GM19035 (cell line): Measurements from ENCODE around the gene TNS4.

ENCODE experiments used
- ATAC-seq: cut with Tn5 transposase; IDR thresholded peaks from one replicate; pipeline ENCODE4 v1.9.1; 2021; ENCODE audit not compliant: unreplicated experiment

TNS4 gene

DNA sequence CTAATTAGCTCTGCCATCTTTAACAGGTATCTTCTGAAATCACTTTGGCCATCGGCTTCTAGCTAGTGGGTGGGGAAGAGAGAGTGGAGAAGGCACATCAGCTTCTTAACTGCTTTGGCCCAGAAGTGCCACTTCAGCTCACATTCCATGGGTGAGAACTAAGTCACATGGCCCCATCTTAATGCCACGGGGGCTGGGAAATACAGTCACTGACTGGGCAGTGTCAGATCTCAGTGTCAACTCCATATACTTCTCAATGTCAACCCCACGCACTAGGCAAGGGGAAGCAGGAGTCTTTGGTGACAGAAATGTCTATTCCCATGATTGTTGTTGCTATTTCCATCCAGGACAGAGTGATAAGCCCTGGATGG, 34.5 kb upstream of the TNS4 start:
- ATAC-seq = no peak

DNA sequence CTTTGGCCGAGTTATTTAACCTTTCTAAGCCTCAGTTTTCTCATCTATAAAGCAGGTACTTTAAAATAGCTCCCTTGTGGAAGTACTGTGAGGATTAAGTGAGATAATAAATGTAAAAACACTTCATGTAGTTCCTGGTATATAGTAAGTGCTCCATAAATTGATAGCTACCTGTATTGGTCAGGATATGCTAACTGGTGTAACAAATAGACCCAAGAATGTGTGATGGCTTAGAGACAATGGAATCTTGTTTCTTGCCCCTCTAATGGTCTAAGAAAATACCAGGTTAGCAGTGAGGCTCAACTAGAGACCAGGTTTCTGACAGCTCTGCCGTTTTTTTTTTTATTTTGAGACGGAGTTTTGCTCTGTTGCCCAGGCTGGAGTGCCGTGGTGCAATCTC, 34.0 kb upstream of the TNS4 start:
- ATAC-seq = no peak

DNA sequence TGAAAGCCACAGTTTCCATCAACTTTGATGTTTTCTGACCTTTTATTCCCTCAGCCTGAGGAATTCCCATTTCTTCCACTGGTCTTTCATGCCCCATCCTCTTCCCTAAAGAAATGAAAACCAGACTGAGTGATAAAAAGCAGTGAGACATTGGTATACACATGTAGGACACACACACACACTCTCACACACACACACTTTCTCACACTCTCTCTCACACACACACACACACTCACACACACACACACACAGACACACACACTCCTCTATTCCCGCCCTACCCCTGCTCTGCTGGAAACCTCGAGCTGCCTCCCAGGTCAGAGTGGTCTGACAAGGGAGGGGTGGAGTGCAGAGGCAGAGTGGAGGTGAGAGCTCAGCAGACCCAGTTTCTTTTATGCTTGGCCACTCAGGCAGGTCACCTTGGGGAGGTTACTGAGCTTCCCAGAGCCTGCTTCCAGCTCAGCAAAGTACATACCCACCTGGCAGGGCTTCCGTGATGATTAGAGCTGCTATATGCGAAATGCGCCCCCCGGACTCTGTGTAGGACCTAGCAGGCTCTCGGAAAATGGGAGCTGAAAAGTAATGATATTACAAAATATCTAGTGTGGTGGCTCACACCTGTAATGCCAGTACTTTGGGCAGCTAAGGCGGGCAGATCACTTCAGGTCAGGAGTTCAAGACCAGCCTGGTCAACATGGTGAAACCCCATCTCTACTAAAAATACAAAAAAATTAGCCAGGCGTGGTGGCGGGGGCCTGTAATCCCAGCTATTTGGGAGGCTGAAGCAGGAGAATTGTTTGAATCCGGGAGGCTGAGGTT, 33.2 kb upstream of the TNS4 start:
- no peak for ATAC-seq

DNA sequence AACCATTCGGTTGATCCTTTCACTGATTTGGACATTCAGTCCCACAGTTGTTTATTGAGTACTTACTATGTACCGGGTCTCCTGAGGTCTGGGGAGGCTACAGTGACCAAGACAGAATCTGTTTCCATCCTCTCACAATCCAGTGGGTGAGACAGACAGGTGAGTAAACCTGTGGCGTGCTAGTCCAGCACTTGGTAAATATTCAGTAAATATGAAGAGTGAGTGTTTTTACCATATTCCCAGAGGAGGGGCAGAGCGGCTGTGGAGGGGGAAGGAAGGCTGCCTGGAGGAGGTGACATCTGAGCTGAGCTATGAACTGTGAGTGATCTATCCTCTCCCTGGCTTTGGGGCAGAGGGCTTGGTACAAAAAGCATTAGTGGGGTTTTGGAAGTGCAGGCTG, 32.5 kb upstream of the TNS4 start:
- no peak for ATAC-seq

DNA sequence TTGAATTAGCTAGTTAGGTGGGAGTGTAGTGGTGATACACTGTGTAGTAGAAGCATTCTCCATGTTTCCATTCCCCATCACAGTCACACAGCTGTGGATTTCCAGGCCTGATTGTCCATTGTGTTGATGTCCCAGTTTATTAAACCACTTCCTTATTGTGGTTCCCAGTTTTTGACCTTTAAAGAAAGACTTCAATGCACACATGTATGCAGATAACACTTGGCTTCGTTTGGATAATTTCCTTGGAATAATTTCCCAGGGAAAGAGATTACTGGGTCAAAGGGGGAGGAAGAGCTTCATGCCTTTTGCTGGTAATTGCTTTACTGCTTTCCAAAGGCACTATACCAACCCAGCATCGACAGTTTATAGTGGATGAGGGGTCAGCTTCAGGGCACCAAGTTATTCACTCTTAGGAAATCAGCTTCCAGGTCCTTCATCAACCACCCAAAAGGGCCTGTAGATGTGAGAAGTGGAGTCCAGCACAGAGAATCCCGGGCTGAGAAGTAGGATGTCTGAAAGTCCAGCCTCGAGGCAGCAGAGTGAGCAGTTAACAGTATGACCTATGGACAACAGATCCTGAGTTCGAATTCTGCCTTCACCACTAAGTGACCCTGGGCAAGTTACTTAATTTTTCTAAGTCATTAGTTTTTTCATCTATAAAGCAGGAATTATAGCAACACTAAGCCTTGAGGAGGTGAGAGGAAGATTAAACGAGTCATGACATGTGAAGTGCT, 31.3 kb upstream of the TNS4 start:
- no peak for ATAC-seq

DNA sequence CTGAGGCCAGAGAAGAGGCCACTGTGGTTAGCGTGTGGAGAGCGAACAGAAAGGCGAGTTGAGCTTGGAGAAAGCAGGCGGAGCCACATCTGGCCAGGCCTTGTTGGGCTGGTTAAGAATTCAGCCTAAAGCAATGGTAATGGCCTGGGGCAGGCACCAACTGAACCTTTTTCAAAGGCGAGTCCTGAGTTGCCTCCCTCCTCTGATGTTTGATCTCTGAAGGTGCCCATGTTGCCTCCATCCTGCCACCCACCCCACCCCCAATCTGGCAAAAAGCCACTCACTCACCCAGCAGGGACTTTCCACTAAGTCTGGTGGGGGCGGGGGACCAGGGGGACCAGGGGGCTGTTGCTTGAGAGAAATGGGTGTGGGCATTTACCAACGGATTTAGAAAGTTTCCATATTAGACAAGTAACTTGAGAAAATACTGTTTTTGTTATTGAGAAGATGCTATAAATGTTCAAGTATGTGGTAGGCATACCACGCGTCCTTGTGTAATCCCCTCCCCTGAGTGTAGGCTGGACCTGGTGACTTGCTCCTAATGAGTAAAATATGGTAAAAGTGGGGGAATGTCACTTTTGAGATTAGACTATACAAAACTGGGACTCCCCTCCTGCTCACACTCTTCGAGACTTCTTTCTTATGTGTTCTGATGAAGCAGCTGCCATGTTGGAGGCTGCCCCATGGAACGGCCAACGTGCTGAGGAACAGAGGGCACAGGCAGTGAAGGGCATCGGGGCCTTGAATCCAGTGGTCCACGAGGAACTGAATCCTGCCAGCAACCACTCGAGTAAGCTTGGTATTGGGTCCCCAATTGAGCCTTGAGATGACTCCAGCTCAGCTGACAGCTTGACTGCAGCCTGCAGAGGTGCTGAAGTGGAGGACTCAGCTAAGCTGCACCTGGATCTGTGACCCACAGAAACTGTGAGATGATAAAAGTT, 29.9 kb upstream of the TNS4 start:
- ATAC-seq = no peak

DNA sequence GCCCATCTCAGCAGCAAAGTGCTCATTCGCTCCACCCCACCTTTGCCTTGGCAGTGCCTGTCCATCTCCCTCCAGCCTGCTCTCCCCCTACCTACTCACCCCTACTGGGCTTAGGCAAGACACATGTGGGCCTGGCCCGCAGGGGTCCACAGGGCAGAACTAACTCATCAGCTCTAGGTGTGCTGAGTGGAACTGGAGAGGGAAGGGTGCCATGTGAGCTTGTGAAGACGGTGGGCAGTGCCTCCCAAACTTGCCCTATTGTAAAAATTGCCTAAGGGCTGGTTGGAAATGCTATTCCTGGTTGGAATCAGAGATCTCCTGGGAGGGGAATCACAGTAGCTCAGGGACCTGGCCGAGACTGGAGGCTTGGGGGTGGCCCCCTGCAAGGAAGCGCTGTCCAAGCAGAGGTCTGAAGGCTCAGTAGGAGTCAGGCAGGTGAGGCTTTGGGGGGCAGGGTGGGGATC, 29.1 kb upstream of the TNS4 start:
- ATAC-seq = no peak

DNA sequence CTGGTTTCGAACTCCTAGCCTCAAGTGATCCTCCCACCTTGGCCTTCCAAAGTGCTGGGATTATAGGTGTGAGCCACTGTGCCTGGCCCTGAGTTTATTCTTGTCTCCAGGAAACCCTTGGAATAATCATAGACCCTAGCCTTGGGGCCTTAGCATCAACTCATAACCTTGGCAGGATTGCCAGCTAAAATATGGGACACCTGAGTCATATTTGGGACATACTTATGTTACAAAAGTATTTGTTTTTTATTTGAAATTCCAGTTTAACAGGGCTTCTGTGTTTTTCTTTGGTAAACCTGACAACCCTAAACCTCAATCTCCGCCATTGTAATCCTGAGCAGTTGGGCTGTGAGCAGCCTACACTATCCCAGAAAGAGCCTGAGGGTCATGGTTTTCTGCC, 28.6 kb upstream of the TNS4 start:
- ATAC-seq = no peak

DNA sequence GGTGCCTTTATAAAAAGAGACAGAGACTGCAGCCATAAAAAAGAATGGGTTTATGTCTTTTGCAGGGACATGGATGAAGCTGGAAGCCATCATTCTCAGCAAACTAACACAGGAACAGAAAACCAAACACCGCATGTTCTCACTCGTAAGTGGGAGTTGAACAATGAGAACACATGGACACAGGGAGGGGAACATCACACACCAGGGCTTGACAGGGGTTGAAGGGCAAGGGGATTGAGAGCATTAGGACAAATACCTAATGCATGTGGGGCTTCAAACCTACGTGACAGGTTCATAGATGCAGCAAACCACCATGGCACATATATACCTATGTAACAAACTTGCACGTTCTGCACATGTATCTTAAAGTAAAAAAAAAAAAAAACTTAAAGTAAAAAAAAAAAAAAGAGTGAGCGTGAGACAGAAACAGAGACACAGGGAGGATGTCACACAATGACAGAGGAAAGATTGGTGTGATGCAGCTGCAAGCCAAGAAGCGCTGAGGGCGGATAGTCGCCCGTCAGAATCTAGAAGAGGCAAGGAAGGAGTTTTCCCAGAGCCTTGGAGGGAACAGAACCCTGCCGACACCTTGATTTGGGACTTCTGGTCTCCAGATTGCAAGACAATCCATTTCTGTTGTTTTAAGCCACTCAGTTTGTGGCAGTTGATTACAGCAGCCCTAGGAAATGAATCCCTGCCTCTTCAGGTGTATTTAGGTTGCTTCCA, 27.4 kb upstream of the TNS4 start:
- ATAC-seq = no peak

DNA sequence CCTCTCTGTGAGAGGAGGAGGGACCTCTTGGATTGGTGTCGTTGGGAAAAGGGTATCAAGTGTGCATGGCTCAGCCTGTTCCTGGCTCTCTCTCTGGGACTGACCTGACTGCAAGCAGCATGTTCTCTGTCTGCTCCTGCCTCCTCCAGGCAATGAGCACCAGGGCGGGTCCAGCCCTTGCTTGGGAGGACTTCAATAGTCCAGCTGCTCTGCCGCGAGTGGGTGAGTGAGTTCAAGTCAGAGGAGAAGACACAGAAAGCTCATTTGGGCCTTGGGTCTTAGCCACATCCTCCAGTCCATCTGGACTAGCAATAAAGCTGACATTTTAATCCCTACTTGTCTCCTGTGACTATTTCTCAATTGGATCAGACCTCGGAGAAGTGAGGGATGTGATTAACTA, 25.2 kb upstream of the TNS4 start:
- ATAC-seq = no peak

DNA sequence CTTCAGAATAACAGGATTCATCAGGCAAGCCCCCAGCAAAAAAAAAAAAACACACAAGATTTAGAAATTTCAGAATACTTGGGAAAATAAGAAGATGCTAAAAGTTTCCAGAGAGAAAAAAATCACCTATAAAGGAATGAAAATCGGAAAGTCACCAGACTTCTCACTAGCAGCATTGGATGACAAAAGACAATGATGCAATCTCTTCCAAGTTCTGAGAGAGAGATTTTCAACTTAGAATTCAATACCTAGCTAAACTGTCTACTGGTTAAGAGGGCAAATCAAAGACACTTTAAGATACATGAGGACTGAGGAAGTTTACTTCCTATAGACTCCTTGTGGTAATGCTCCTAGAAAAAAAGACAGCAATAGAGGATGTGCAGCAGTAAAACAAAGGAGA, 23.9 kb upstream of the TNS4 start:
- no peak for ATAC-seq

DNA sequence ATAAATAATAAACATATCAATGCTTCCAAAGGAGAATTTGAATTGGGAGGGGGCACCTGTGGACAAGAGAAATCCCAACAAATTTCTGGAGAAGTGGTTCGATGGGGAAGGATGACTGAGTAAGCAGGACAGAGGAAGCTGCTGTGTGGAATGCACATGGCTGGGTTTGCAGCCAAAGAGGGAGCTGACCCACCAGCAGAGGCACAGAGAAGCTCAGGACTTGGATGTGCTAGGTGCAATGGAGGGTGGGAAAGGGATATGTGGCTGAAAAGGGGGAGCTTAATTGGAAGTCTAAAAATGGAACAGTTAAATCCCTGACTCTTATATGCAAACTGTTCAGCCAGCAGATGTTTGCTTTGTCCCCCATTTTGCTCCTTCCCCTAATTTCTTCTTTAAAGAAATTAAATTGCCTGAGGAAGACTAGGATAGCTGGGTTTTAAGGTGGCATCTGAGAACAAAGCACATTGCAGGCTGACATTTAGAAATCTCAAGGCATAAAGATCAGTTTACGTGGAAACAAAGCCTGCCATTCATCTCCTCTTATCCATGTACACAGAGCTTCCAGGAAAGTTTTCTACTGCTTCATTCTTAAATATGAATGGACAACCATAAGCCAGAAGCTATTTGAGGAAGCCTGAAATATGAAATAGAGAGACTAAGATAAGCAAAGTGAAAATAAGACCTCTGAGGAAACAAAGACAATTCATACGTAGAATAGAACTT, 23.0 kb upstream of the TNS4 start:
- no peak for ATAC-seq

DNA sequence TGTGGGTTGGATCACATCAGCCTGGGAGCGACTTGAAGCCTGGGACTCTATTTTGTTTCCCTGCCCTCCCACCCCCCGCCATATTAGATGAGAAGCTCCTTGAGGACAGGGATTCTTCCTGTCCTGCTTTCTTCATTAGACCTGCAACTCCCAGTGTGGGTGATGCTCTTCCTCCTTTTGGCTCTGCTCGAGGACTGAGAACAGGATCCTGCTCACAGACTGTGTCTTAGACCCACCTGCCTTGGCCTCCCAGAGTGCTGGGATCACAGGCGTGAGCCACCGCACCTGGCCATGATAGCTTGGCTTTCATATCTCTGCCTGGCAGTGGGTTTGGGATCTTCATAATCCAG, 21.5 kb upstream of the TNS4 start:
- no peak for ATAC-seq

DNA sequence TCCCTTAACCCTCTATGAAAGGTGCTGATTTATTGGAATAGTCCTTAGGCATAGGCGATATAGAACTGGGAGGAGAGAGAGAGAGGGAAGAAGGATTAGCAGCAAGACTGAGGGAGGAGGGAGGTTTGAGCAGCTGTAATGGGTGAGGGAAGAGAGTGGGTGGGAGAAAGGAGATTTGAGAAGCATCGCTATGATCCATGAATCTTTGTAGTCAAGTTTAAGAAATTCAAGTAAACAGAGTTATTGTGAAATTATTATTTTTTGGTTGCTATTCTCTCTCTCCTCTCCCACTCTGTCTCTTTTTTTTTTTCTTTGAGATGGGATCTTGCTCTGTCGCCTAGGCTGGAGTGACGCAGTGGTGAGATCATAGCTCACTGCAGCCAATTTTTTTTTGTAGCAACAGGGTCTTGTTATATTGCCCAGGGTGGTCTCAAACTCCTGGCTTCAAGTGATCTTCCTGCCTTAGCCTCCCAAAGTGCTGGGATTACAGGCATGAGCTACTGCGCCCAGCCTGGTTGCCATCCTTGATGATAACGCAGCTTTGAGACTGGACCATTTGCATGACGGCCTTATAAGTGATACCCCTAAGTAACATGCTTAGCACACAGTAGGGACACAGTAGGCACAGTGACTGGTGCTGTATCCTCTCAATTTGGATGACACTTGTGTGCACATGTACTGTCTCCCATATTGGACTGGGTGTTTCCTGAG, 21.0 kb upstream of the TNS4 start:
- no peak for ATAC-seq

DNA sequence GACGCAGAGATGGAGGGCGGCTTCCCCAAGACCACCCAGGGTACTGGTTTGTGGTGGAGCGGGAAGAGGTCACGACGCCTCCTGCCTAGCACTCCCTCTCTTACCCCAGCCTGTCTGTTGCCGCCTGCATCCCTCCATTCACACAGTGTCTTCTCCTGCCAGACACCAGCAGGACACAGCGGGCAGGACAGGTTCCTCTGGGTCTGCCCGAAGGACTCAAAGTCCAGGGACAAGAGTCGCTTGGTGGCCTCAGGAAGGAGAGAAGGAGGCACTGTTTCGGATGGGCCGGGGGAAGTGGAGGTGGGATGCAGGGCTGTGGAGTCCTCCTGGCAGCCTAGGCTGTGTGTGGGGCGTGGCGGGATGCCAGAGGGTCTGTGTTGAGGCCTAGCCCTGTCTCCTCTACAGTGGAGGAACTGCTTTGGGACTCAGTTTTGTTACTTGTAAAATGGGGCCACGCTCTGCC, 19.6 kb upstream of the TNS4 start:
- no peak for ATAC-seq

DNA sequence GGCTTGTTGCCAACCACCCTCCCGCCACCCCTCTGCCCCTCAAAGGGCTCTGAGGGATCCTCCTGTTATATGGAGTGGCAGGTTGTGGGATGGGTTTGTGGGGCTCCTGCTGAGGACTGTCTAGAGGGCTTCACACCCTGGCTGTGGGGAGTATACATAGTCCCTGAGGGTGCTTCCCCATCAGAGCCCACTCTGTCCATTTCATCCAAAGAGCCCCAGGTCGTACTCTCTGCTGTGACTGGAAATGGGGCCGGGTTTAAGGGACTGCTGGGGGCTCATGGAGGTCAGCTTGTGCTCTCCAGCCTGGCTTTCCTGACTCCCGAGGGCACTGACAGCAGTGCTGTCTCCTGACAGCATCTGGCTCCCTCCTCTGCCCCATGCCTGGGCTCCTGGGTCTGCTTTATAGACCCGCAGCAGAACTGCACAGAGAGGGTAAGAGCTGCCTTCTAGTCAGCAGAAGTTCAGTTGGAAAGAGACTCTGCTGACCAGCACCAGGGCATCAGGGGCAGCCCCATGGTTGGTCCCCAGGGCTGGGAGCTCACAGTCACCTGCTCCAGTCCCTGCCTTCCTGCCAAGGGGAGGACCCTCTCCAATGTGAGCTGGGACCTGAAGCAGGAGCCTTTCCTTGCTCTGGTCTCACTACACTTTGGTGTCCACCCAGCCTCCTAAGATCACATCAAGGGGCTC, 17.8 kb upstream of the TNS4 start:
- ATAC-seq = no peak

DNA sequence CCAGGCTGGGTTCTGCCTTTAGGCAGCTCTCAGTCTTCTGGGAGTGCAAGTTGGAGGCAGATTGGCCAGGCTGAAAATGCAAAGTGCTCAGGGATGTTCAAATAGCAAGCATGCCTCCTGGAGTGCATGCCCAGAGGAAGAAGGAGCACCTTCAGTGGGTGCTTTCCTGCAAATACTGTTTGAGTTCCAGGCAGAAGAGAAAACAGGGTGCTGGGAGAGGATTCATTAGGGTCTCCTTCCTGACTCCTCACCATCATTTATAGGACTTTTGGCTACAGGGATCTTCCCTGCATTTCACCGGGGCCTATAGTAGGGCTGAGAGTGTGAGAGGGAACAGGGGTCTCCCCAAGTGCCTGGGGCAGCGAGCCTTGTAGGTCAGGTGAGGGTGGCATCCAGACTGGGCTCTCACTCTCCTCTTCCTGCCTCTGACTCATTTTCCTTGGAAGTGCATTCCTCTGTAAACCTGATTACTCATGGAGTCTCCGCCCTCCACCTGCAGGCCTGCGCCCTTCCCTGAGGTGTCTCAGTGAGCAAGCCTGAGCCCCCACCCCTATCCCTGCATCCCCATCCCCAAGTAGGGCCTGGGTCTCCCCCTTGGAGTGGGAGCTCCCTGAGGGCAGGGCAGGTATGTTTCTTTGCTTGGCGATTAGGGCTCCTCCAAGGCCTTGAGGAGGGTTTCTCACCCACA, 17.1 kb upstream of the TNS4 start:
- ATAC-seq = no peak

DNA sequence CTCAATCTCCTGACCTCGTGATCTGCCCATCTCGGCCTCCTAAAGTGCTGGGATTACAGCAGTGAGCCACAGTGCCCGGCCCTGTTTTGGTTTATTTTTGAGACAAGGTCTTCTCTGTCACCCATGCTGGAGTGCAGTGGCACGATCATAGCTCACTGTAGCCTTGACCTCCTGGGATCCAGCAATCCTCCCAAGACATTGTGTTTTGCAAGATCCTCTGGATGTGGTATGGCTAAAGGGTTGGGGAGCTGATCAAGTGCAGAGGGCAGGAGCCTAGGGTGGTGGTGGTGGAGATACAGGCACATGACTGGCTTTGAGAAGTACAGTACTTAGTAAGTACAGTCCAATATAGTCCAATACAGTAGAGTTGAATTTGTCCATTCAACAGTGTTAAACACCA, 16.6 kb upstream of the TNS4 start:
- ATAC-seq = no peak
